HUES64 (cell line): Measurements from ENCODE around the gene NUFIP2. TPM values are rescaled to one million over a fixed set of nuclear protein-coding genes. Genes with fewer than 3 reads are reported as not detected.
"Not testable (repeated sequence)": the region's sequence is repeated elsewhere in the genome, so short reads cannot be mapped to it uniquely, and the experiment has no call there.

Source experiments
- H3K27ac ChIP-seq: 2 replicates; pipeline ENCODE4 v1.7.0; 2013; ENCODE audit warnings: low read depth, low read length, inconsistent platforms
- H3K27me3 ChIP-seq: 2 replicates; pipeline ENCODE4 v1.6.1; 2013; ENCODE audit warnings: mild to moderate bottlenecking, low read length; ENCODE audit not compliant: insufficient read depth
- H3K36me3 ChIP-seq: 2 replicates; pipeline ENCODE4 v1.6.1; 2013; ENCODE audit warnings: mild to moderate bottlenecking, low read length; ENCODE audit not compliant: insufficient read depth
- H3K4me1 ChIP-seq: 2 replicates; pipeline ENCODE4 v1.6.1; 2013; ENCODE audit warnings: mild to moderate bottlenecking, low read length, moderate library complexity; ENCODE audit not compliant: insufficient read depth
- H3K4me3 ChIP-seq: 2 replicates; pipeline ENCODE4 v1.5.1; 2013; ENCODE audit warnings: mild to moderate bottlenecking, low read length, moderate library complexity
- H3K9ac ChIP-seq: 2 replicates; pipeline ENCODE4 v1.6.1; 2013; ENCODE audit warnings: mild to moderate bottlenecking, low read depth, low read length
- H3K9me3 ChIP-seq: 2 replicates; pipeline ENCODE4 v1.6.1; 2013; ENCODE audit warnings: low read depth, low read length; ENCODE audit not compliant: insufficient read depth
- WGBS: fragments of 150-250, 120-280 bp; methylation state at CpG from one replicate; pipeline ENCODE4 v1.1.7; 2013; ENCODE audit warnings: missing lambda C conversion rate; 5-methylcytosine and 5-hydroxymethylcytosine counted together
- polyA plus RNA-seq, 2 experiments: library from polyadenylated mRNA; stranded (reverse); fragments of 50-300 nt; gene quantifications; one replicate each; pipeline ENCODE4 v1.2.3, GENCODE V29; 2013

Gene NUFIP2, protein sequence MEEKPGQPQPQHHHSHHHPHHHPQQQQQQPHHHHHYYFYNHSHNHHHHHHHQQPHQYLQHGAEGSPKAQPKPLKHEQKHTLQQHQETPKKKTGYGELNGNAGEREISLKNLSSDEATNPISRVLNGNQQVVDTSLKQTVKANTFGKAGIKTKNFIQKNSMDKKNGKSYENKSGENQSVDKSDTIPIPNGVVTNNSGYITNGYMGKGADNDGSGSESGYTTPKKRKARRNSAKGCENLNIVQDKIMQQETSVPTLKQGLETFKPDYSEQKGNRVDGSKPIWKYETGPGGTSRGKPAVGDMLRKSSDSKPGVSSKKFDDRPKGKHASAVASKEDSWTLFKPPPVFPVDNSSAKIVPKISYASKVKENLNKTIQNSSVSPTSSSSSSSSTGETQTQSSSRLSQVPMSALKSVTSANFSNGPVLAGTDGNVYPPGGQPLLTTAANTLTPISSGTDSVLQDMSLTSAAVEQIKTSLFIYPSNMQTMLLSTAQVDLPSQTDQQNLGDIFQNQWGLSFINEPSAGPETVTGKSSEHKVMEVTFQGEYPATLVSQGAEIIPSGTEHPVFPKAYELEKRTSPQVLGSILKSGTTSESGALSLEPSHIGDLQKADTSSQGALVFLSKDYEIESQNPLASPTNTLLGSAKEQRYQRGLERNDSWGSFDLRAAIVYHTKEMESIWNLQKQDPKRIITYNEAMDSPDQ
- 35.4 TPM for polyA plus RNA-seq (2013, experiment 1 of 2)
- 42.9 TPM for polyA plus RNA-seq (2013, experiment 2 of 2)

DNA sequence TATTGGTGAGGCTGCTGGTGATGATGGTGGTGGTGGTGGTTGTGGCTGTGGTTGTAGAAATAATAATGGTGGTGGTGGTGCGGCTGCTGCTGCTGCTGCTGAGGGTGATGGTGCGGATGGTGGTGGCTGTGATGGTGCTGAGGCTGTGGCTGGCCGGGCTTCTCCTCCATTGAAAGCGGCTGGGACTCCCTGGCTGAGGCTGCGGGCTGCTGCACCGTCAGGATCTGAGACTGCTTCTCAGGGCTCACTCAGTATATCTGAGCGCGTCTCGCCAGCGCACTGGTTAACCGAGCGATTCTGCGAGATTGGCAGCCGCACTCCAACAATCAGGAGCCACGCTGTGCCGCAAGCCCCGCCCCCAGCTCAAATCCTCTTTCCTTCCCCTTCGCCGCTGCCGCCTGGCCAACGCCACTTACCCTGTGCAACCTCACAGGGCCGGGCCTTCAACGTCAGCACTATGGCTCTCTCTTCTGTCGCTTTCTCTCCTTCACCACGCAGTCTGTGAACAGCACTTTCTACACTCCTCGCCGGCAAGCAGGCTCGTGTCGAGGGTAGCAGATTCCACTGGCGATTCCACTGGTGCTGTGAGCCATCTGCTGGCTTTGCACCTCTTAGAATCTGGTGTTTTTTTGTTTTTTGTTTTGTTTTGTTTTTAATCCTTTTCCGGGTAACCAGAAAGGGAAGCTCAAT, at the start of gene NUFIP2:
Gene NUFIP2 (minus strand): TSS at position 259 of the 690 bp plus-strand sequence. CDS start 89 bp downstream, at position 170.
- Histone ChIP-seq H3K4me3 (peak within 1 kb of the TSS; percentile 90), H3K9me3 (no peaks in the 10 kb centered on the region), H3K27ac (peak within 1 kb of the TSS; percentile 96), H3K4me1 (peaks cover 20% of the 10 kb centered on the region; the same call in 1 of the 2 replicates), H3K27me3 (no peaks in the 10 kb centered on the region), H3K9ac (peak within 1 kb of the TSS; percentile 89), H3K36me3 (peaks cover 16% of the 10 kb centered on the region)
- WGBS, result under 1% methylated on average over 30 of the region's 31 CpGs

DNA sequence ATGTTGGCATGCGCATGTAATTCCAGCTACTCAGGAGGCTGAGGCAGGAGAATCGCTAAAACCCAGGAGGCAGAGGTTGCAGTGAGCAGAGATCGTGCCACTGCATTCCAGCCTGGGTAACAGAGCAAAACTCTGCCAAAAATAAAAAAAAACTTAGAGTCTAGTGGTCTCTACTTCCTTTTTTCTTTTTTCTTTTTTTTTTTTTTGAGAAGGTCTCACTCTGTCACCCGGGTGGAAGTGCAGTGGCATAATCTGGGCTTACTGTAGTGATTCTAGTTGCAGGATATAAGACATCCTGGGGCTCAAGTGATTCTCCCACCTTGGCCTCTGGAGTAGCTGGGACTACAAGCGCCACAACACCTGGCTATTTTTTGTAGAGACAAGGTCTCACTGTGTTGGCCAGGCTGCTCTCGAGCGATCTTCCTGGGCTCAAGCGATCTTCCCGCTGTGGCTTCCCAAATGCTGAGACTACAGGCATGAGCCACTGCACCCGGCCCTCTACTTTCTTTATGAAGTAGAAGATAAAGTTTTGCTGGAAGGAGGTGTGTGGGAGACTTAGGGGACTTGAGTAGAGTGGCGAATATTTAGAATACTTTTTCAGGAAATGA, 48.3 kb upstream of the NUFIP2 start:
- Histone ChIP-seq H3K9ac (no peak overlapping the region), H3K27ac (no peak overlapping the region), H3K36me3 (no peaks in the 10 kb centered on the region), H3K4me1 (no peaks in the 10 kb centered on the region), H3K9me3 (no peaks in the 10 kb centered on the region), H3K4me3 (no peak overlapping the region), H3K27me3 (no peaks in the 10 kb centered on the region)
- WGBS, result 94% methylated on average over 11 of the region's 11 CpGs

DNA sequence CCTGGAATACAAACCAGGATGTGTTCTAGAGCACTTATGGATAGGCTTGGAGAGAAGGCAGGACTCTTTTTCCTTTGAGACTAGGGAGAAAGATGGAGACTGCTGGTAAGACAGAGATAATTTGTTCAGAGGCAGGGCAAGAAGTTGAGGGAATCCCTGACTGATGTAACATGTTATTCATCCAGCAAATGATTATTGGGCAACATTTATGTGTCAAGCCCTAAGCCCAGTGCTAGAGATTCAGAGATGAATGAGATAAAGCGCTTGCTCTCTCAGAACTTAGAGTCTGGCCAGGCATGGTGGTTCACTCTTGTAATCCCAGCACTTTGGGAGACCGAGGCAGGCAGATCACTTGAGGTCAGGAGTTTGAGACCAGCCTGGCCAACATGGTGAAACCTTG, 47.8 kb upstream of the NUFIP2 start:
- Histone ChIP-seq H3K9ac (no peak overlapping the region), H3K9me3 (no peaks in the 10 kb centered on the region), H3K4me3 (no peak overlapping the region), H3K27ac (no peak overlapping the region), H3K4me1 (no peaks in the 10 kb centered on the region), H3K27me3 (no peaks in the 10 kb centered on the region), H3K36me3 (no peaks in the 10 kb centered on the region)
- 96% methylated on average over 2 of the region's 2 CpGs for WGBS

DNA sequence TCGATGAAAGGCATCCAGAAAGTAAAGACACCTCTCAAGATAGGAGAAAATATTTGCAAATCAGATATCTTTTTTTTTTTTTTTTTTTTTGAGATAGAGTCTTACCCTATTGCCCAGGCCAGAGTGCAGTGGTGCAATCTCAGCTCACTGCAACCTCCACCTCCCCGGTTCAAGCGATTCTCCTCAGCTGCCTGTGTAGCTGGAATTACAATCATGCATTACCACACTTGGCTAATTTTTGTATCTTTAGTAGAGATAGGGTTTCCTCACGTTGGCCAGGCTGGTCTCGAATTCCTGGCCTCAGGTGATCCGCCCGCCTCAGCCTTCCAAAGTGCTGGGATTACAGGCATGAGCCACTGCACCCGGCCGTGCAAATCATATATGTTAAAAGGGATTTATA, 45.1 kb upstream of the NUFIP2 start:
- not testable (repeated sequence) for H3K9me3 ChIP-seq, H3K4me3 ChIP-seq, H3K27me3 ChIP-seq, H3K27ac ChIP-seq, H3K9ac ChIP-seq, H3K36me3 ChIP-seq, H3K4me1 ChIP-seq
- 86% methylated on average over 6 of the region's 9 CpGs for WGBS

DNA sequence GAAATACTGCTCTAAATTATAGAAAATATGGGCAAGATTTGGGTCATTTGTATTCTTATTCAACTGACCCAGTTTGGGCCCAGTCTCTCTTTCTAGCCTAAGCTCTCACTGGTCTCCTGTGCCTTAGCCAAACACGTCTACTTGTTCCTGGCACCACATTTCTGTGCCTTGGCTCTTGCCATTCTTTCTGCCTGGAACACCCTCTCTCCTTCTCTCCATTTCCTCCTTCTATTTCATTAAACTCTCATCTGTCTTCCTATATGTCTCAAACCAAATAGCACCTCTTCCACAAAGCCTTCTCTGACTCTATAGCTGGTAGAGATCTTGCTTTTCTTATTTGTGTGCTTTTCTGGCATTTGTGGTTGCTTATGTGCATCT, 37.7 kb upstream of the NUFIP2 start:
- WGBS, result 83% methylated on average over 1 of the region's 1 CpG
- Histone ChIP-seq H3K9me3 (no peaks in the 10 kb centered on the region), H3K27ac (no peak overlapping the region), H3K4me1 (no peaks in the 10 kb centered on the region), H3K4me3 (no peak overlapping the region), H3K9ac (no peak overlapping the region), H3K27me3 (no peaks in the 10 kb centered on the region), H3K36me3 (no peaks in the 10 kb centered on the region)

DNA sequence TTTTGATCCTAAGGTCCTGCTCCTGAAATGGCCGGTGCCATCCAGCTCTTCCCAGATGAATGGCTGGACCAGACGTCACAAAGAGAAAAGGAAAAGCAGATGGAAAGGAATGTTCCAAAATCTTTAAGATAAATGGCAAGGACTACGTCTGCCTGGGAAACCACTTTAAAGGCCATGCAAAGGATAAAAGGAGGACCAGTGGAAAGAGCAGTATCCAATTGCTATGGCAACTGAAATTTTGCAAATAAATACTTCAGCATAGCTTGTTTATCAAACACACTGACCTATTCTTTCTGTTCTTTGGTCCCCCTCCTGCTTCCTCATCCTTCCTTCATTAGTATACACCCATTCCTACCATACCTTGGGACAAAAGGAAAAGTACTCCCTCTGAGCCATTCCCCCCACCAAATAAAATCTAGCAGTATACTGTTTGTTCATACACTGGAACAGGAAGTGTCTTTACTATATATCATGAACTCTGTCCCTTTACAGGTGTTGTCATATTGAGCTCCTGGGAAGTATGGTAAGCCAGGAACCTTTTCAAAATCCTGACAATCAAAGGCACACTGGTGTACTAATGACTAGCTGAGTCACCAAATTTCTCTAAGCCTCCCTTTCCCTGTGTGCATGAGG, 37.2 kb upstream of the NUFIP2 start:
- Histone ChIP-seq H3K9ac (no peak overlapping the region), H3K9me3 (no peaks in the 10 kb centered on the region), H3K4me3 (no peak overlapping the region), H3K27ac (no peak overlapping the region), H3K36me3 (no peaks in the 10 kb centered on the region), H3K4me1 (no peaks in the 10 kb centered on the region), H3K27me3 (no peaks in the 10 kb centered on the region)
- 85% methylated on average over 3 of the region's 3 CpGs for WGBS

DNA sequence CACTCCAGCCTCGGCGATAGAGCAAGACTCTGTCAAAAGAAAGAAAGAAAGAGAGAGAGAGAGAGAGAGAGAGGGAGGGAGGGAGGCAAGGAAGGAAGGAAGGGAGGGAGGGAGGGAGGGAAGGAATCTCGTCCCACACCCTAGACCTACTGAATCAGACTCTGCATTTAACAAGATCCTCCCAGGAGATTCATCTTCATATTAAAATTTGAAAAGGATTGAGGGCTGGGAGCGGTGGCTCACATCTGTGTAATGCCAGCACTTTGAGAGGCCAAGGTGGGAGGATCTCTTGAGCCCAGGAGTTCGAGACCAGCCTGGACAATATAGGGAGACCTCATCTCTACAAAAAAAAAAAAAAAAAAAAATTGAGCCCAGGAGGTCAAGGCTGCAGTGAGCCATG, 33.5 kb upstream of the NUFIP2 start:
- no peak overlapping the region for H3K9ac ChIP-seq
- no peaks in the 10 kb centered on the region for H3K9me3 ChIP-seq
- no peaks in the 10 kb centered on the region for H3K27me3 ChIP-seq
- H3K36me3 ChIP-seq, result no peaks in the 10 kb centered on the region
- H3K27ac ChIP-seq, result no peak overlapping the region
- WGBS, result 55% methylated on average over 4 of the region's 5 CpGs
- no peak overlapping the region for H3K4me3 ChIP-seq
- H3K4me1 ChIP-seq, result no peaks in the 10 kb centered on the region

DNA sequence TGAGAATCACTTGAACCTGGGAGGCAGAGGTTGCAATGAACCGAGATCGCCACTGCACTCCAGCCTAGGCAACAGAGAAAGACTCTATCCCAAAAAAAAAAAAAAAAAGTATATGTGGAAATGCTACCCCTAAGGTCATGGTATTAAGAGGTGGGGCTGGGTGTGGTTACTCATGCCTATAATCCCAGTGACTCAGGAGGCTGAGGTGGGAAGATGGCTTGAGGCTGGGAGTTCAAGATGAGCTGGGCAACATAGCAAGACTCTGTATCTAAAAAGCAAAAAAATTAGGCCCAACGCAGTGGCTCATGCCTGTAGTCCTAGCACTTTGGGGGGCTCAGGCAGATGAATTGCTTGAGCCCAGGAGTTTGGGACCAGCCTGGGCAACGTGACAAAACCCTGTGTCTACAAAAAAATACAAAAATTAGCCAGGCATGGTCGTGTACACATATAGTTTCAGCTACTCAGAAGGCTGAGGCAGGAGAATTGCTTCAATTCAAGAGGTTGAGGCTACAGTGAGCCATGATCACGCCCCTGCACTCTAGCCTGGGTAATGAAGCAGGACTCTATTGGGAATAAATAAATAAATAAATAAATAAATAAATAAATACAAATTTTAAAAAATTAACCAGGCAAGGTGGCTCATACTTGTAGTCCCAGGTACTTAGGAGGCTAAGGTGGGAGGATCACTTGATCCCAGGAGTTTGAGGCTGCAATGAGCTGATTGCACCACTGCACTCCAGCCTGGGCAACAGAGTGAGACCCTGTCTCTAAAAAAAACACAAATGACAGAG, 32.3 kb upstream of the NUFIP2 start:
- no peaks in the 10 kb centered on the region for H3K9me3 ChIP-seq
- H3K36me3 ChIP-seq, result no peaks in the 10 kb centered on the region
- WGBS, result 83% methylated on average over 6 of the region's 6 CpGs
- H3K4me3 ChIP-seq, result no peak overlapping the region
- H3K4me1 ChIP-seq, result no peaks in the 10 kb centered on the region
- no peak overlapping the region for H3K9ac ChIP-seq
- H3K27me3 ChIP-seq, result no peaks in the 10 kb centered on the region
- no peak overlapping the region for H3K27ac ChIP-seq

DNA sequence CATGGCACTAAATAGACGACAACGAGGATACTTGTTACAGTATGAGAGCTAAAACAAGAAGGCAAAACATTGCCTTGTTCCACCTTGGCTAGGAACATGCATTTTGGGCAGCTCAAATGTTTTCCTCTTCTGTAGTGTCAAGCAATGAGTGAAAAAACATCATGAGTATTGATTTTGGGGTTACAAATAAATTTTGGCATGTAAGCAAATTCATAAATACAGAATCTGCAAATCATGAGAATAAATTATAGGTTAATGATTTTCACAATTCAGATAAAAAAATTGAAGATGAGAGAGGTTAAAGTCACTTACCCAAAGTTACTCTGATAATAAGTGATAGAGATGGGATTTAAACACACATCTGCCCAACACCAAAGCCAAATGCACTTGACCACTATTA, 28.4 kb upstream of the NUFIP2 start:
- 90% methylated on average over 2 of the region's 2 CpGs for WGBS
- no peaks in the 10 kb centered on the region for H3K27me3 ChIP-seq
- no peak overlapping the region for H3K9ac ChIP-seq
- H3K27ac ChIP-seq, result no peak overlapping the region
- no peaks in the 10 kb centered on the region for H3K9me3 ChIP-seq
- no peaks in the 10 kb centered on the region for H3K36me3 ChIP-seq
- H3K4me3 ChIP-seq, result no peak overlapping the region
- H3K4me1 ChIP-seq, result no peaks in the 10 kb centered on the region

DNA sequence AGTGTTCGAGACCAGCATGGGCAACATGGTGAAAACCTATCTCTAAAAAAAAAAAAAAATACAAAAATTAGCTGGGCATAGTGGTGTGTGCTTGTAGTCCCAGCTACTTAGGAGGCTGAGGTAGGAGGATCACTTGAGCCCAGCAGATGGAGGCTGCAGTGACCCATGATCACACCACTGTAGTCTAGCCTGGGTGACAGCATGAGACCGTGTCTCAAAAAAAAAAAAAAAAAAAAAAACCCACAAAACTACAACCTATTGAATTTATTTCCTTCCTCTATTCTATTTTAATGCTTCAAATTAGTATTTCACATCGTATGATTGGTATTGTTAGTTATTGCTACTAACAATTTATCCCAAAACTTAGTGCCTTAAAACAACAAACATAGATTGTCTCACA, 9.4 kb upstream of the NUFIP2 start:
- H3K9me3 ChIP-seq, result no peaks in the 10 kb centered on the region
- WGBS, result 100% methylated on average over 2 of the region's 3 CpGs

More for the DNA sequence above, 9.4 kb upstream of the NUFIP2 start:
- H3K4me1 ChIP-seq, result no peaks in the 10 kb centered on the region
- H3K27me3 ChIP-seq, result no peaks in the 10 kb centered on the region
- H3K4me3 ChIP-seq, result no peak overlapping the region
- H3K9ac ChIP-seq, result no peak overlapping the region
- H3K27ac ChIP-seq, result no peak overlapping the region
- H3K36me3 ChIP-seq, result no peaks in the 10 kb centered on the region
